MCF 10A (cell line): ENCODE results near the gene ARIH1. TPM values are rescaled to one million over a fixed set of nuclear protein-coding genes. Genes with fewer than 3 reads are reported as not detected.
"Not testable (repeated sequence)": the region's sequence is repeated elsewhere in the genome, so short reads cannot be mapped to it uniquely, and the experiment has no call there.

Experiments used
- BruUV-seq: library from RNA; stranded (reverse); fragments of 400-500 nt; replicated peaks from 2 replicates; lab custom pipeline; 2021; lab: Mats Ljungman, UMichigan
- CTCF ChIA-PET: fragments of 300-600 bp; sonication (Branson Sonifier 250); formaldehyde crosslinking; extraction: SDS; loops from one replicate; lab custom pipeline; 2021; ENCODE audit warnings: antibody characterized with exemption, inconsistent platforms; lab: Yijun Ruan, JAX
- POLR2A ChIA-PET: fragments of 300-600, 350-650 bp; sonication (Branson Sonifier 250); formaldehyde crosslinking; extraction: SDS; loops from one replicate; lab custom pipeline; 2020; ENCODE audit warnings: antibody characterized with exemption, inconsistent platforms; lab: Yijun Ruan, JAX
- DNase-seq: peaks from one replicate; pipeline ENCODE4 v3.0.0-alpha.2; 2018; ENCODE audit not compliant: unreplicated experiment
- H3K27ac Mint-ChIP-seq: one replicate; pipeline ENCODE4 v1.8.0; 2022; ENCODE audit warnings: mild to moderate bottlenecking, low read depth, mixed read lengths; ENCODE audit not compliant: unreplicated experiment
- H3K27me3 Mint-ChIP-seq: one replicate; pipeline ENCODE4 v1.8.0; 2022; ENCODE audit warnings: mixed read lengths; ENCODE audit not compliant: insufficient read depth, unreplicated experiment
- H3K36me3 Mint-ChIP-seq: one replicate; pipeline ENCODE4 v1.8.0; 2022; ENCODE audit warnings: mild to moderate bottlenecking, moderate library complexity, mixed read lengths; ENCODE audit not compliant: insufficient read depth, unreplicated experiment
- H3K4me1 Mint-ChIP-seq: one replicate; pipeline ENCODE4 v1.8.0; 2022; ENCODE audit warnings: mixed read lengths; ENCODE audit not compliant: insufficient read depth, unreplicated experiment
- H3K4me3 Mint-ChIP-seq: one replicate; pipeline ENCODE4 v1.8.0; 2022; ENCODE audit warnings: mild to moderate bottlenecking, moderate library complexity, mixed read lengths; ENCODE audit not compliant: unreplicated experiment
- H3K9me3 Mint-ChIP-seq: one replicate; pipeline ENCODE4 v1.8.0; 2022; ENCODE audit warnings: mixed read lengths; ENCODE audit not compliant: unreplicated experiment
- CTCF ChIP-seq: fragments of 200-600 bp; IDR thresholded peaks from one replicate; pipeline ENCODE4 v1.8.0; 2022; ENCODE audit warnings: antibody characterized with exemption, mild to moderate bottlenecking; ENCODE audit not compliant: unreplicated experiment
- intact Hi-C: fragments of 100-400 bp; cut with micrococcal nuclease; formaldehyde crosslinking; loops from 2 replicates; pipeline ENCODE4 v1.14.1; 2022
- total RNA-seq: library from RNA; stranded (reverse); gene quantifications from 2 replicates; pipeline ENCODE4 v1.2.3, GENCODE V29; 2022

ARIH1 gene
- total RNA-seq, 1 experiment from 2014 or later, result 235 TPM

- no peak for TF ChIP-seq CTCF
- Mint-ChIP-seq H3K4me3 (no peak overlapping the region), H3K36me3 (peaks cover 7% of the 10 kb centered on the region), H3K27me3 (no peaks in the 10 kb centered on the region), H3K9me3 (no peaks in the 10 kb centered on the region), H3K27ac (no peak overlapping the region), H3K4me1 (no peaks in the 10 kb centered on the region)
- POLR2A ChIA-PET, result no interaction called here
- DNase-seq, result no peak
- intact Hi-C loops, result no loop called here
- CTCF ChIA-PET, result interaction anchor here (0.7 to 1.2 kb wide), 2 partner anchors 10 to 136 kb away, joined by 3 to 9 read pairs; no protein-coding TSS in a partner anchor
- BruUV-seq, result no TSS peak
These were observed 135.7 kb downstream of the ARIH1 start for GRCh38 chr15:72609862-72610261.

GRCh38 chr15:72612324-72612723 is 138.2 kb downstream of the ARIH1 start:
- H3K36me3 Mint-ChIP-seq, CTCF ChIA-PET, H3K4me3 Mint-ChIP-seq, POLR2A ChIA-PET, H3K27ac Mint-ChIP-seq, BruUV-seq, H3K9me3 Mint-ChIP-seq, intact Hi-C loops, H3K4me1 Mint-ChIP-seq, DNase-seq, H3K27me3 Mint-ChIP-seq: not testable (repeated sequence)

DNA sequence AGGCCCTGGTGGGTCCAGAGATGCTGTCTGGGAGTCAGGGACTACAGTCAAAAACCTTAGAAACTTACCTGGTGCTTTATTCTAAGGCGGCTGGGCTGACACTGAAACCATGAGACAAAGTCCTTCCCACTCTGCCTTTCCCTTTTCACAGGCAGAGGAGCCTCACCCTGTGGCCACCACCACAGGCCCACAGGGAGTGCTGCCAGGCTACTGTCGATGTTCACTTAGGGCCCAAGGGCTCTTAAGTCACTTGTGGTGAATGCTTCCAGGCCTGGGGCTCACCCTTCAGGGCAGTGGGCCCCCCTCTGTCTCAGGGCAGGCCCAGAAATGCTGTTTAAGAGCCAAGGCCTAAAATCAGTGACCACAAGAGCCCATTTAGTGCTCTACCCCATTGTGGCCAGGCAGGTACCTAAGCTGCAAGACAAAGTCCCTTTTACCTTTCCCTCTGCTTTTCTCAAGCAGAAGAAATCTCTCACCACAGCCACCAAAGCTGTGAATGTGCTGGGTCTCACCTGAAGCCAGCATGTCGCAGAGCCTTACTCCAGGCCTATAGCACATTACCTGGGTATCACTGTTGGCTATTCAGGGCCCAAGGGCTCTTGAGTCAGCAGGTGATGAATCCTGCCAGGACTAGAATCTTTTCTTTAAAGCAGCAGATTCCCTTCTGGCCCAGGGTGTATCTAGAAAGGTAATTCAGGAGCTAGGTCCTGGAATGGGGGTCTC is 140.8 kb downstream of the ARIH1 start:
- no peak for DNase-seq
- BruUV-seq, result no TSS peak

DNA sequence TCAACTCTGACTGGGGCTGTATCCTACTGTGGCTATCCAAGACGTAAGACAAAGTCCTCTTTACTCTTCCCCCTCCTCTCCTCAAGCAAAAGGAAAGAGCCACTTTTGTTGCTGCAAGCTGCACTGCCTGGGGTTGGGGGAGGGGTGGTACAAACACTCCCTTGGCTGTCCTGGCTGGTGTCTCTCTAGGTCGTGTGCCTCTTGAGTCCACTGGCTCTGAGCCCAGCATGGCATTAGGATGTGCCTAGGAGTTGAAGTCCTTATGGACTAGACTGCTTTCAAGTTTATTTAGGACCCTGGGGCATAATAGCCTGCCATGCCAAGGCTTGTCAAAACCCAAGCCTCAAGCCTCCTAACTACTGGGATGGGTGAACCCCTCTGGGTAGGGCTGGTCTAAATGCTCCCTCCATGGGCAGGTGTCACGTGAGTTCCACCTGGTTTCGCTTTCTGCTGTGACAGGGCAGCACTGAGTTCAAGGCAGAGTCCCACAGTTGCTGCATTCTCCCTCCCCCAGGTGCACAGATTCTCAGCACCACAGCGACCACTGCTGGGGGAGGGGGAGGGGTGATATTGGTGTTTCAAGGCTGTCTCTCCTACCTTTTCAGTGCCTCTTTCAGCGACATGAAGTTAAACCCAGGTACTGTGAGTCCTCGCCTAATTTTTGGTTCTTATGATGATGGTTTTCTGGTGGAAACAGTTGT is 141.6 kb downstream of the ARIH1 start:
- CTCF ChIA-PET, result interaction anchor here (0.9 kb wide), 1 partner anchor 15 kb away, joined by 7 read pairs; no protein-coding TSS in a partner anchor
- H3K27ac Mint-ChIP-seq, result not testable (repeated sequence)

More for the DNA sequence above, 140.8 kb downstream of the ARIH1 start:
- Mint-ChIP-seq H3K4me3 (no peak overlapping the region), H3K27me3 (no peaks in the 10 kb centered on the region), H3K4me1 (no peaks in the 10 kb centered on the region), H3K27ac (no peak overlapping the region), H3K9me3 (no peaks in the 10 kb centered on the region), H3K36me3 (no peaks in the 10 kb centered on the region)
- intact Hi-C loops, result no loop called here
- no peak for TF ChIP-seq CTCF
- ChIA-PET CTCF (interaction anchor here (0.9 kb wide), 1 partner anchor 15 kb away, joined by 7 read pairs; no protein-coding TSS in a partner anchor), POLR2A (no interaction called here)

More for the DNA sequence above, 141.6 kb downstream of the ARIH1 start:
- H3K36me3 Mint-ChIP-seq, H3K4me3 Mint-ChIP-seq, BruUV-seq, intact Hi-C loops, H3K4me1 Mint-ChIP-seq, H3K9me3 Mint-ChIP-seq, POLR2A ChIA-PET, DNase-seq, H3K27me3 Mint-ChIP-seq: not testable (repeated sequence)
